ENCODE data around the gene CTNNA2. TPM values are rescaled to one million over a fixed set of nuclear protein-coding genes. Genes with fewer than 3 reads are reported as not detected.

The CTNNA2 gene
- total RNA-seq, 1 experiment from 2014 or later, result 5.5 TPM

DNA sequence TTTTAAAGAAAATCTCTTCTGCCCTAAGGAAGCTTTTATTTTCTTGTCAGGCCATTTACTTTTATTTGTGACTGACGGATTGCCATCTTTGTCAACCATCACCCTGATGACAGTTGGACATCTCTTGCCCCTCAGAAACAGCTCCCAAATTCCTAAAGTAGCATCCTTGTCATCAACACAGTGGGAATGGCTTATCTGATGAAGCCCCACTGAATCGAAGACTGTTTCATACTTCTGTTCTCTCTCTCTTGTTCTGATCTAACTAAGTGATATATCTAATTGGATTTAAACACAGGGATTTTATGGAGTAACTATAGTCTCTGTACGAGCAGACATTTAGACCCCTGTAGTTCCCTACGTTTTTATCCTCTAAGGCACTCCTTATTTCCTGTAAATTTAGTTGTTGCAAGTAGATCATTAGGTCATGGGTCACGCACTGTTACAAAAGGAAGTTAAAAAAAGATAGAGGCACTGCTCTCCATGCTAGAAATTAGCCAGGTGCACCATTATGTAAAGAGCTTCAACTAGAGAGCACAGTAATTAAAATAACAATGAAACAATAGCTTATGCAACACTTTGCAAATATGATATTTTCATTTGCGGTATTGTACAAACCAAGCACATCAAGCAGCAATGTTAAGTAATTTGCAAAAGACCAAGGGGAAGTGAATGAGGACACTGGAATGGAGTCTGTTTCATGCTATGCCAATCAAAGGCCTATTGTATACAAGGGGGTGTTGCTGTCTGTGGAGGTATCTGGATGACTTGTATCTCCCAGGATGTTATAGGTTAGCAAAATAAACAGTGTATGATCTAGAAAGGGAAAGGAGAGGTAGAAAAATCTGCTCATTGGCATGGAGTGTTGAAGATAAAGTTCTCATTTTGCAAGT is 507.0 kb downstream of the CTNNA2 start:
- Histone ChIP-seq H4K20me1 (ENCODE audit: control insufficient read depth, insufficient read depth, insufficient read length) (no peaks in the 10 kb centered on the region), H3K27me3 (ENCODE audit: insufficient read depth, low read length) (no peaks in the 10 kb centered on the region), H3K4me2 (ENCODE audit: insufficient read depth, insufficient read length, low read length) (no peak overlapping the region), H3K79me1 (ENCODE audit: insufficient read depth, low read depth, low read length, poor library complexity, severe bottlenecking) (no peaks in the 10 kb centered on the region), H3K9ac (ENCODE audit: extremely low read depth, insufficient read length, low read length) (no peak overlapping the region), H3K56ac (ENCODE audit: insufficient read length, low read depth, low read length) (no peak overlapping the region), H3K4me1 (ENCODE audit: insufficient read depth, low read length) (peaks cover 3% of the 10 kb centered on the region; the same call in 1 of the 2 replicates), H2AFZ (ENCODE audit: low read length) (no peak overlapping the region), H3K79me2 (ENCODE audit: insufficient read depth, low read length) (no peaks in the 10 kb centered on the region), H4K91ac (ENCODE audit: insufficient read length, low read depth, low read length) (no peak overlapping the region), H3K27ac (ENCODE audit: insufficient read length, low read depth, low read length) (no peak overlapping the region), H2BK15ac (ENCODE audit: low read depth, low read length) (no peak overlapping the region), H3K18ac (ENCODE audit: insufficient read length, low read depth, low read length) (no peak overlapping the region), H3T11ph (ENCODE audit: low read length) (no peak overlapping the region), H3K23ac (ENCODE audit: insufficient read length, low read depth, low read length) (no peak overlapping the region), H2AK5ac (ENCODE audit: insufficient read length, low read length) (no peak overlapping the region), H2BK120ac (ENCODE audit: low read depth, low read length, poor library complexity, severe bottlenecking) (no peak overlapping the region), H3K14ac (ENCODE audit: insufficient read depth, low read length) (no peak overlapping the region), H4K8ac (replicated peaks; ENCODE audit: insufficient read length, low read depth, low read length) (no peak overlapping the region), H3K23me2 (ENCODE audit: insufficient read length, low read depth, low read length, poor library complexity, severe bottlenecking) (no peaks in the 10 kb centered on the region), H4K5ac (ENCODE audit: insufficient read length, low read depth, low read length) (no peak overlapping the region), H3K9me3 (ENCODE audit: control insufficient read depth, low read depth, low read length) (no peaks in the 10 kb centered on the region), H3K4ac (ENCODE audit: low read depth, low read length) (no peak overlapping the region), H2BK5ac (ENCODE audit: insufficient read length, low read length) (no peak overlapping the region), H2BK12ac (ENCODE audit: insufficient read length, low read depth, low read length) (no peak overlapping the region), H2BK20ac (ENCODE audit: low read depth, low read length, poor library complexity, severe bottlenecking) (no peak overlapping the region)
- H3K27ac Mint-ChIP-seq, result no peak overlapping the region
- H3K4me3 Mint-ChIP-seq, result no peak overlapping the region
- no peaks in the 10 kb centered on the region for H3K27me3 Mint-ChIP-seq (ENCODE audit: low read depth)
- no CpG with 5 or more reads among the region's 6 CpGs for WGBS (ENCODE audit: extremely low coverage, insufficient read length, low lambda C conversion rate)
- peaks cover 8 to 14% of the 10 kb centered on the region in 2 experiments for H3K4me1 Mint-ChIP-seq
- no peak for TF ChIP-seq CTCF (conservative IDR thresholded peaks at IDR 0.05)
- H3K36me3 Mint-ChIP-seq (ENCODE audit: insufficient read depth in 1 of 3, low read depth in 3 of 3), result no peaks in the 10 kb centered on the region
- no peaks in the 10 kb centered on the region for H3K9me3 Mint-ChIP-seq
- DNase-seq, result no peak

Measured in H9 (cell line).